Islet precursor cell (in vitro differentiated cells): ENCODE measurements around the gene BTBD1.
A peak's percentile ranks its signal among the peaks of the same experiment; 100 is the strongest.

ENCODE experiments used
- DNase-seq: peaks from one replicate; pipeline ENCODE4 v3.0.0-alpha.2; 2018

The BTBD1 gene

GRCh38 chr15:83066734-83067637 is at the start of gene BTBD1:
BTBD1 (minus strand) TSS chr15:83067252; CDS start chr15:83067151, 101 bp downstream.
- DNase-seq, result peak; percentile 95

GRCh38 chr15:83115831-83116565 is 48.9 kb upstream of the BTBD1 start:
- DNase-seq, result no peak

GRCh38 chr15:83115410-83115809 is 48.4 kb upstream of the BTBD1 start:
- no peak for DNase-seq

GRCh38 chr15:83114856-83115255 is 47.8 kb upstream of the BTBD1 start:
- no peak for DNase-seq

- DNase-seq, result no peak
Measured at GRCh38 chr15:83113881-83114674, 47.0 kb upstream of the BTBD1 start.

GRCh38 chr15:83112956-83113299 is 45.9 kb upstream of the BTBD1 start:
- no peak for DNase-seq

GRCh38 chr15:83112233-83112955 is 45.3 kb upstream of the BTBD1 start:
- no peak for DNase-seq

- DNase-seq, result no peak
Measured at GRCh38 chr15:83111149-83111548, 44.1 kb upstream of the BTBD1 start.

GRCh38 chr15:83110381-83110780 is 43.3 kb upstream of the BTBD1 start:
- DNase-seq, result peak; percentile 74

- no peak for DNase-seq
Measured at GRCh38 chr15:83109532-83109931, 42.5 kb upstream of the BTBD1 start.

- DNase-seq, result no peak
Measured at GRCh38 chr15:83108266-83109219, 41.5 kb upstream of the BTBD1 start.

GRCh38 chr15:83107841-83108181 is 40.8 kb upstream of the BTBD1 start:
- DNase-seq, result no peak

GRCh38 chr15:83106994-83107840 is 40.2 kb upstream of the BTBD1 start, which contains the start of gene TM6SF1:
TM6SF1 (plus strand) TSS chr15:83107645; CDS start chr15:83107681, 36 bp downstream.
- DNase-seq, result peak; percentile 62

GRCh38 chr15:83105440-83105839 is 38.4 kb upstream of the BTBD1 start:
- no peak for DNase-seq

- no peak for DNase-seq
Measured at GRCh38 chr15:83104141-83104540, 37.1 kb upstream of the BTBD1 start.

- no peak for DNase-seq
Measured at GRCh38 chr15:83102346-83102745, 35.3 kb upstream of the BTBD1 start.

- no peak for DNase-seq
Measured at GRCh38 chr15:83100097-83100646, 33.1 kb upstream of the BTBD1 start.

- no peak for DNase-seq
Measured at GRCh38 chr15:83099290-83099689, 32.2 kb upstream of the BTBD1 start.

- no peak for DNase-seq
Measured at GRCh38 chr15:83098079-83098478, 31.0 kb upstream of the BTBD1 start.

GRCh38 chr15:83094583-83094982 is 27.5 kb upstream of the BTBD1 start:
- no peak for DNase-seq
